Hematopoietic multipotent progenitor cell treated with erythropoietin and hydrocortisone succinate and interleukin-3 and kit ligand, for 4 days (in vitro differentiated cells): Measurements from ENCODE around the gene CREB5.
A peak's percentile ranks its signal among the peaks of the same experiment; 100 is the strongest.
"Not testable (repeated sequence)": the region's sequence is repeated elsewhere in the genome, so short reads cannot be mapped to it uniquely, and the experiment has no call there.

Experiments used
- DNase-seq: peaks from one replicate; pipeline ENCODE4 v3.0.0-alpha.2; 2015

CREB5 gene

GRCh38 chr7:28517606-28518005 is 105.3 kb downstream of the CREB5 start:
- no peak for DNase-seq

- DNase-seq: peak; percentile 36
These were observed 108.0 kb downstream of the CREB5 start for GRCh38 chr7:28520074-28521015.

GRCh38 chr7:28524978-28525377 is 112.7 kb downstream of the CREB5 start:
- no peak for DNase-seq

GRCh38 chr7:28528899-28529298 is 116.6 kb downstream of the CREB5 start:
- no peak for DNase-seq

- no peak for DNase-seq
These were observed 117.4 kb downstream of the CREB5 start for GRCh38 chr7:28529755-28530154.

- DNase-seq: no peak
These were observed 118.0 kb downstream of the CREB5 start for GRCh38 chr7:28530175-28530802.

- DNase-seq: no peak
These were observed 118.5 kb downstream of the CREB5 start for GRCh38 chr7:28530803-28531175.

GRCh38 chr7:28531291-28531690 is 119.0 kb downstream of the CREB5 start:
- DNase-seq: no peak

- DNase-seq: no peak
These were observed 119.9 kb downstream of the CREB5 start for GRCh38 chr7:28532181-28532580.

- no peak for DNase-seq
These were observed 120.9 kb downstream of the CREB5 start for GRCh38 chr7:28533267-28533666.

GRCh38 chr7:28533731-28534531 is 121.6 kb downstream of the CREB5 start:
- DNase-seq: no peak

GRCh38 chr7:28536259-28536658 is 123.9 kb downstream of the CREB5 start:
- DNase-seq: no peak

GRCh38 chr7:28539289-28539981 is 127.1 kb downstream of the CREB5 start:
- no peak for DNase-seq

GRCh38 chr7:28542410-28542809 is 130.1 kb downstream of the CREB5 start:
- no peak for DNase-seq

- no peak for DNase-seq
These were observed 132.3 kb downstream of the CREB5 start for GRCh38 chr7:28544453-28545117.

GRCh38 chr7:28546067-28546466 is 133.7 kb downstream of the CREB5 start:
- DNase-seq: no peak

GRCh38 chr7:28547115-28547514 is 134.8 kb downstream of the CREB5 start:
- DNase-seq: no peak

- no peak for DNase-seq
These were observed 136.1 kb downstream of the CREB5 start for GRCh38 chr7:28548416-28548815.

- DNase-seq: no peak
These were observed 137.7 kb downstream of the CREB5 start for GRCh38 chr7:28549998-28550397.

GRCh38 chr7:28550580-28551186 is 138.4 kb downstream of the CREB5 start:
- no peak for DNase-seq

GRCh38 chr7:28551331-28551730 is 139.0 kb downstream of the CREB5 start:
- DNase-seq: no peak

GRCh38 chr7:28551766-28552165 is 139.4 kb downstream of the CREB5 start:
- DNase-seq: not testable (repeated sequence)
